B cell (primary cell): ENCODE data around the gene SPECC1L.

ENCODE experiments used
- CTCF ChIP-seq: fragments of 200-600 bp; IDR thresholded peaks from one replicate; pipeline ENCODE4 v1.8.0; 2022; ENCODE audit warnings: antibody characterized with exemption, mild to moderate bottlenecking
- EZH2 ChIP-seq: IDR thresholded peaks from 2 replicates; pipeline ENCODE4 v1.6.1; 2012; ENCODE audit warnings: borderline replicate concordance, low read depth, mild to moderate bottlenecking, moderate library complexity, low read length; ENCODE audit not compliant: insufficient read depth, poor library complexity, severe bottlenecking

GRCh38 chr22:24426851-24427499 is 156.3 kb downstream of the SPECC1L start:
- TF ChIP-seq CTCF: no peak
- no peak for TF ChIP-seq EZH2
